Activated naive CD4-positive, alpha-beta T cell treated with anti-CD3 and anti-CD28 coated beads for 36 hours (primary cell): ENCODE measurements around the gene PRR5. TPM values are rescaled to one million over a fixed set of nuclear protein-coding genes. Genes with fewer than 3 reads are reported as not detected.
"Not testable (repeated sequence)": the region's sequence is repeated elsewhere in the genome, so short reads cannot be mapped to it uniquely, and the experiment has no call there.

Experiments used
- CTCF ChIA-PET: fragments of 350-600 bp; sonication (Branson Sonifier 250); formaldehyde crosslinking; loops from one replicate; lab custom pipeline; 2021; ENCODE audit warnings: antibody characterized with exemption; lab: Charles Lee
- DNase-seq: peaks from one replicate; pipeline ENCODE4 v3.0.0-alpha.2; 2020
- H3K27ac Mint-ChIP-seq: one replicate; pipeline ENCODE4 v1.8.0; 2021; ENCODE audit warnings: mild to moderate bottlenecking, mixed read lengths
- H3K27me3 Mint-ChIP-seq: one replicate; pipeline ENCODE4 v1.8.0; 2021; ENCODE audit warnings: low read depth, mixed read lengths
- H3K36me3 Mint-ChIP-seq: one replicate; pipeline ENCODE4 v1.8.0; 2021; ENCODE audit warnings: low read depth, mixed read lengths
- H3K4me1 Mint-ChIP-seq: one replicate; pipeline ENCODE4 v1.8.0; 2021; ENCODE audit warnings: low read depth, mixed read lengths
- H3K4me3 Mint-ChIP-seq: one replicate; pipeline ENCODE4 v1.8.0; 2021; ENCODE audit warnings: mild to moderate bottlenecking, moderate library complexity, mixed read lengths
- H3K9me3 Mint-ChIP-seq: one replicate; pipeline ENCODE4 v1.8.0; 2021; ENCODE audit warnings: mixed read lengths
- intact Hi-C: fragments of 100-400 bp; cut with micrococcal nuclease; formaldehyde crosslinking; loops from one replicate; pipeline ENCODE4 v1.15.1; 2023
- total RNA-seq, 2 experiments: library from RNA; stranded (reverse); gene quantifications; one replicate each; pipeline ENCODE4 v1.2.3, GENCODE V29; 2021

The PRR5 gene
- total RNA-seq, 2 experiments from 2014 or later = 7.9 to 10.2 TPM

GRCh38 chr22:44745853-44746789, 44.1 kb downstream of the PRR5 start:
- H3K36me3 Mint-ChIP-seq = no peaks in the 10 kb centered on the region
- H3K27ac Mint-ChIP-seq = no peak overlapping the region
- DNase-seq = no peak
- intact Hi-C loops = no loop called here
- H3K9me3 Mint-ChIP-seq = peaks cover 2% of the 10 kb centered on the region
- H3K4me1 Mint-ChIP-seq = no peaks in the 10 kb centered on the region
- peaks cover 16% of the 10 kb centered on the region for H3K27me3 Mint-ChIP-seq
- CTCF ChIA-PET = no interaction called here
- H3K4me3 Mint-ChIP-seq = no peak overlapping the region

DNA sequence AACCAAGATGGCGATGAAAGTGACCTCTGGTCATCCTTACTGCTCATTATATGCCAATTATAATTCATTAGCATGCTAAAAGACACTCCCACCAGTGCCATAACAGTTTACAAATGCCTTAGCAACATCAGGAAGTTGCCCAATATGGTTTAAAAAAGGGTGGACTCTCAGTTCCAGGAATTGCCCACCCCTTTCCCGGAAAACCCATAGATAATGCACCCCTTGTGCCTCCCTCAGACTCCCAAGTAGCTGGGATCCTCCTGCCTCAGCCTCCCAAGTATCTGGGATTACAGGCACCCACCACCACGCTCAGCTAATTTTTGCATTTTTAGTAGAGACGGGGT, 45.8 kb downstream of the PRR5 start:
- peaks cover 20% of the 10 kb centered on the region for H3K27me3 Mint-ChIP-seq
- intact Hi-C loops, H3K4me3 Mint-ChIP-seq, H3K27ac Mint-ChIP-seq, H3K4me1 Mint-ChIP-seq, H3K9me3 Mint-ChIP-seq, DNase-seq, CTCF ChIA-PET, H3K36me3 Mint-ChIP-seq: not testable (repeated sequence)

DNA sequence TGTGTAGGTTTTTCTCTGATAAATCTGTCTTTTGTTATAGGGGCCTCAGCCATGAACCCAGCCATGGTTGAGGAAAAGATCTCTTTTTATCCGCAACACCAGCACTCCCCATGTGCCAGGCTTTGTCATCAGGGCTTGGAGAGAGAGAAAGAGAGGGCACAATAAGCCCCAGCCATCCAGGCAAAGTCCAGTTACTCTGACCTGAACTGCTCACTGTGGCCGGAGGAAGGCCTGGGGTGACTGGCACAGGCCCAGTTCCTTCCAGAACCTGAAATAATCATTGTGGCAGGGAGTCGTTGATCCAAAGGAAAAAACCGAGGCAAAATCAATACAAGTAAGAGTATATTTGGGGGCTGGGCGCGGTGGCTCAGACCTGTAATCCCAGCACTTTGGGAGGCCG, 46.5 kb downstream of the PRR5 start:
- CTCF ChIA-PET = no interaction called here
- H3K9me3 Mint-ChIP-seq = peaks cover 2% of the 10 kb centered on the region
- no peaks in the 10 kb centered on the region for H3K36me3 Mint-ChIP-seq
- intact Hi-C loops = no loop called here
- H3K27me3 Mint-ChIP-seq = peaks cover 28% of the 10 kb centered on the region
- H3K4me1 Mint-ChIP-seq = peaks cover 6% of the 10 kb centered on the region
- no peak for DNase-seq
- no peak overlapping the region for H3K4me3 Mint-ChIP-seq
- H3K27ac Mint-ChIP-seq = no peak overlapping the region

DNA sequence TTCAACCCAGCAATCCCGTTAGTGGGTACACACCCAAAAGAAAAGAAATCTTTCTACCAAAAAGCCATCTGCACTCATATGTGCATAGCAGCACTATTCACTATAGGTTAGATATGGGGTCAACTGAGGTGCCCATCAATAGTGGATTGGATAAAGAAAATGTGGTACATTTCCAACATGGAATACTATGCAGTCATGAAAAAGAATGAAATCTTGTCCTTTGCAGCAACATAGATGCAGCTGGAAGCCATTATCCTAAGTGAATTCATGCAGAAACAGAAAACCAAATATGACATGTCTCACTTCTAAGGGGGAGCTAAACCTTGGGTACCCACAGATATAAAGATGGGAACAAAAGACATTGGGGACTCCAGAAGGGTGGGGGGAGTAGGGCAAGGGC, 48.5 kb downstream of the PRR5 start:
- intact Hi-C loops = no loop called here
- Mint-ChIP-seq H3K27me3 (peaks cover 46% of the 10 kb centered on the region), H3K9me3 (peaks cover 2% of the 10 kb centered on the region), H3K36me3 (no peaks in the 10 kb centered on the region), H3K27ac (no peak overlapping the region), H3K4me1 (peaks cover 6% of the 10 kb centered on the region), H3K4me3 (no peak overlapping the region)
- CTCF ChIA-PET = no interaction called here
- no peak for DNase-seq

DNA sequence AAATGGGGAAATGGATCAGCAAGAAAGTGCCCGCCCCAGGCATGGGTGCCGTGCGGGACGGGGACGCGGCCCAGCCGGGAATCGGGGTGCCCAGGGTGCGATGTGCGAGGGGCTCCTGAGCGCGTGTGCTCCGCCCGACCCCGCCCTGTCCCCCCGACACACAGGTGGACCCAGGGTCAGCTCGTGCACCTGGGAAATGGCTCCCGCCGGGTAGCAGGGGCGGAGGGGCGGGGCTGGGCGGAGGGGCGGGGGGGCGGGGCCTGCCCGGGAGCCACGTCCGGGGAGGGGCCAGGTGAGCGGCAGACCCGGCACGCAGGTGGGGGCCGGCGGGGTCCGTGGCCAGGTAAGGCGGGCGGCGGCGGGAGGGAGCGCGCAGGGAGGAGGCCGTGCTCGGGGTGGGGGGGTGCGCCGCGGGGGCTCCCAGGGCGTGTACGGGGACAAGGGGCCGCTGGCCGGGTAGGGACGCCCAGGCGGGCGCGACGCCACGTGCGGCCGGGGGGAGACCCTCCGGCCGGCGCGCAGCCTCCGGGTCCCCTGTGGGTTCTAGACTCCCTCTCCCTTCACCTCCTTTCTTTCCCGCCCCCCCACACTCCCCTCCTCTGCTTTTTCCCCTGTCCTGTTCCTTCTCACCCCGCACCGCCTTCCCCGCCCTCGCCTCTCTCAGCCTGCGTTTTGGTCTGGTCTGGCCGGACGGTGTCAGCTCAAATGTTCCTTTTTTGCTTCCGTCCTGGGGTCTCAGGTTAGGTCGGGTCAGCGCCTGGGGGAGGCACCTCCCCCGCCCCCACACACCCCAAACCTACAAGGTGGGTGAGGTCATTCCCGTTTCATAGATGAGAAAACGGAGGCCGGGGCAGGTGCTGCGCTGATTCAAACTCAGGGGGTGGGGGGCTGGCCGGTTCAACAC, 50.5 kb downstream of the PRR5 start, which contains the start of gene ARHGAP8:
Gene ARHGAP8, plus strand, starts transcription at position 291 of the 904 bp plus-strand sequence. CDS start 33,953 bp downstream, outside the sequence.
- peak; percentile 10 for DNase-seq
- Mint-ChIP-seq H3K4me3 (peak within 1 kb of the TSS; percentile 69), H3K36me3 (no peaks in the 10 kb centered on the region), H3K9me3 (peaks cover 2% of the 10 kb centered on the region), H3K27ac (no peak within 1 kb of the TSS), H3K4me1 (peaks cover 6% of the 10 kb centered on the region), H3K27me3 (peaks cover 50% of the 10 kb centered on the region)
- intact Hi-C loops = no loop called here
- CTCF ChIA-PET = no interaction called here

- intact Hi-C loops = no loop called here
- Mint-ChIP-seq H3K4me1 (peaks cover 6% of the 10 kb centered on the region), H3K36me3 (no peaks in the 10 kb centered on the region), H3K9me3 (peaks cover 2% of the 10 kb centered on the region), H3K27me3 (peaks cover 53% of the 10 kb centered on the region), H3K27ac (no peak overlapping the region), H3K4me3 (peak overlapping the region; percentile 69)
- DNase-seq = no peak
- CTCF ChIA-PET = no interaction called here
These were observed 51.4 kb downstream of the PRR5 start for GRCh38 chr22:44753189-44754042.

DNA sequence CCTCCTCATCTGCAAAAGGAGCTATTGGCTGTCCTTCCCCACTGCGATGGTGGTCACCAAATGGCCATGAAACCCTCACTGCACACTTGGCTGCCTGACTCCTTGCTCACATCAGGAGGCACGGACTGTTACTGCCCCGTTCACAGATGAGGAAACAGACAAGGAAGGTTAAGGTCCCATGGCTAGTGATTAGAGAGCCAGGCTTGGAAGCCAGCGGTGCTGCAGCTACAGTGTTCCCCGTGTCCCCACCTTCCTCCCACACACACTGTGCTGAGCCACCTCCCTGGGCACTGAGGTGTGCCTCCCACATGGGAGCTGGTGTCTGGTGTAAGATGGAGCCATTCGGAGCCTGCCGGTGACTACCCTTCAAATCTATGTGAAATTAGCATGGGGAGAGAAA, 53.0 kb downstream of the PRR5 start:
- DNase-seq = no peak
- CTCF ChIA-PET = no interaction called here
- Mint-ChIP-seq H3K4me1 (peaks cover 6% of the 10 kb centered on the region), H3K9me3 (peaks cover 2% of the 10 kb centered on the region), H3K36me3 (no peaks in the 10 kb centered on the region), H3K27me3 (peaks cover 53% of the 10 kb centered on the region), H3K27ac (no peak overlapping the region), H3K4me3 (no peak overlapping the region)
- intact Hi-C loops = no loop called here

DNA sequence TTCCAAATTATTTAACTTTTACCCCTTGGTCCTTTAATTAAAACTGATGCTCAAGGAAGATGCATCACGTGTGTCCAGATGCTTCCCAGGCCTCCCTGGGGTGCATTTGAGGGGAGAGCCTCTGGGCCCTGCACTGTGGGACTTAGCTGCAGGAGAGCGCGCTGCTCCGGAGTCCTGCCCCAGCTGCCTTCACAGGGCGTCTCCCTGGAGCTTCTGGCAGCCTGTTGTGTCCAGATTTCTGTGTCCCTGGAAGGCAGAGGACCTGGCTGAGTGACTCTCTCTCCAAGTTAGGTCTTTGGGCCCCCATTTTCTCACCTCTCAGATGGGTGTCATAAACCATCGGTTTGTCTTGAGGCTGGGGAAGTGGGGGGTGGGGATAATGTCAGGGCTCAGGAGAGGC, 53.4 kb downstream of the PRR5 start:
- H3K27me3 Mint-ChIP-seq = peaks cover 52% of the 10 kb centered on the region
- no peak for DNase-seq
- no peak overlapping the region for H3K27ac Mint-ChIP-seq
- H3K36me3 Mint-ChIP-seq = no peaks in the 10 kb centered on the region
- CTCF ChIA-PET = no interaction called here
- intact Hi-C loops = no loop called here
- peaks cover 2% of the 10 kb centered on the region for H3K9me3 Mint-ChIP-seq
- no peak overlapping the region for H3K4me3 Mint-ChIP-seq
- H3K4me1 Mint-ChIP-seq = peaks cover 6% of the 10 kb centered on the region

GRCh38 chr22:44755956-44756361, 54.0 kb downstream of the PRR5 start:
- Mint-ChIP-seq H3K36me3 (no peaks in the 10 kb centered on the region), H3K4me1 (peaks cover 6% of the 10 kb centered on the region), H3K4me3 (no peak overlapping the region), H3K27me3 (peaks cover 49% of the 10 kb centered on the region), H3K9me3 (no peaks in the 10 kb centered on the region), H3K27ac (no peak overlapping the region)
- CTCF ChIA-PET = no interaction called here
- intact Hi-C loops = no loop called here
- no peak for DNase-seq

DNA sequence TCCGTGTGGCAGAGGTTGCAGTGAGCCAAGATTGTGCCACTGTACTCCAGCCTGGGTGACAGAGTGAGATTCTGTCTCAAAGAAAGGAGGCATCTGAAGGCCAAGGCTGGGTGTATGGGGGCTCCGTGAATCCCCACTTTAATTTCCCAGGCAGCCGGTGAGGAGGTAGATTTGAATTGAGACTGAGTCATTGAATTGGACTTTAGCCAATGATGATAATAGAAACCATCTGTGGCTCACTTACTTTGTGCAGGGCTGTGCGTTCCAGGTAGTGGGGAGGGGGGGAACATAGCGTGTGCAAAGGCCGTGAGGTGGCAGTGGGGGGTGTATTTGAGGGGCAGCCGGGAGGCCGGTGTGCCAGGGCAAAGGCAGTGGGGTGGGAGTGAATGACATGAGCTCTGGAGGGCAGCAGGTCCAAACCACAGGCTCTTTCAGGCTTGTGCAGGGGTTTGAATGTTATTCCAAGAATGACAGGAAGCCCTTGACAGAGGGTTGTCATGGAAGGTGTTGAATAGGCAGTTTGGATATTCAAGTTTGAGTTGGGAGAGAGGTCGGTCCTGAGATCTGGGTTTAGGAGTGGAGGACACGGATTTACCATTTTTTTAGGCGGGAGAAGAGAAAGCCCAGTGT, 56.5 kb downstream of the PRR5 start:
- CTCF ChIA-PET = no interaction called here
- peaks cover 41% of the 10 kb centered on the region for H3K27me3 Mint-ChIP-seq
- H3K27ac Mint-ChIP-seq = no peak overlapping the region
- H3K36me3 Mint-ChIP-seq = no peaks in the 10 kb centered on the region
- no peak overlapping the region for H3K4me3 Mint-ChIP-seq
- H3K9me3 Mint-ChIP-seq = peaks cover 9% of the 10 kb centered on the region
- intact Hi-C loops = no loop called here
- no peaks in the 10 kb centered on the region for H3K4me1 Mint-ChIP-seq
- DNase-seq = no peak

- intact Hi-C loops = no loop called here
- peaks cover 9% of the 10 kb centered on the region for H3K9me3 Mint-ChIP-seq
These were observed 57.0 kb downstream of the PRR5 start for GRCh38 chr22:44759001-44759400.

More at GRCh38 chr22:44759001-44759400, 57.0 kb downstream of the PRR5 start:
- no peak for DNase-seq
- Mint-ChIP-seq H3K27ac (no peak overlapping the region), H3K4me3 (no peak overlapping the region), H3K27me3 (peaks cover 36% of the 10 kb centered on the region), H3K4me1 (no peaks in the 10 kb centered on the region), H3K36me3 (no peaks in the 10 kb centered on the region)
- CTCF ChIA-PET = no interaction called here
